GM10266 (cell line): ENCODE measurements around the gene ZFP90.

Experiments
- DNase-seq: peaks from one replicate; pipeline ENCODE4 v3.0.0; 2012; ENCODE audit errors: extremely low spot score
- CTCF ChIP-seq: IDR thresholded peaks from 2 replicates; pipeline ENCODE4 v1.5.1; 2012; ENCODE audit warnings: mild to moderate bottlenecking, low read depth; ENCODE audit not compliant: control insufficient read depth, insufficient read depth; ENCODE audit errors: missing control alignments

Gene ZFP90

GRCh38 chr16:68508641-68509240 lies 30.4 kb upstream of the ZFP90 start:
- no peak for DNase-seq
- no peak for TF ChIP-seq CTCF

- DNase-seq, result no peak
- no peak for TF ChIP-seq CTCF
Observed at GRCh38 chr16:68509381-68509780, 29.7 kb upstream of the ZFP90 start.

GRCh38 chr16:68510775-68511174 lies 28.3 kb upstream of the ZFP90 start:
- no peak for DNase-seq
- TF ChIP-seq CTCF, result no peak

- DNase-seq, result no peak
- TF ChIP-seq CTCF, result no peak
Observed at GRCh38 chr16:68512183-68512582, 26.9 kb upstream of the ZFP90 start.

- no peak for TF ChIP-seq CTCF
- no peak for DNase-seq
Observed at GRCh38 chr16:68512742-68513141, 26.3 kb upstream of the ZFP90 start.

- TF ChIP-seq CTCF, result no peak
Observed at GRCh38 chr16:68514511-68514910, 24.6 kb upstream of the ZFP90 start.

GRCh38 chr16:68517606-68518166 lies 21.4 kb upstream of the ZFP90 start:
- DNase-seq, result no peak
- TF ChIP-seq CTCF, result no peak

More at GRCh38 chr16:68514511-68514910, 24.6 kb upstream of the ZFP90 start:
- no peak for DNase-seq
